T-helper 1 cell treated with Interleukin-12 subunit alpha and Interleukin-12 subunit beta and Interleukin-4 antibody, amounts not matched to agents 30 μg/mL and 1 μg/mL, for 36 hours (primary cell): ENCODE results near the gene NRG3.
"Not testable (repeated sequence)": the region's sequence is repeated elsewhere in the genome, so short reads cannot be mapped to it uniquely, and the experiment has no call there.

Source experiments
- H3K27ac Mint-ChIP-seq: one replicate; pipeline ENCODE4 v1.8.0; 2021; ENCODE audit warnings: mild to moderate bottlenecking, mixed read lengths
- H3K27me3 Mint-ChIP-seq: one replicate; pipeline ENCODE4 v1.8.0; 2021; ENCODE audit warnings: low read depth, mixed read lengths
- H3K36me3 Mint-ChIP-seq: one replicate; pipeline ENCODE4 v1.8.0; 2021; ENCODE audit warnings: low read depth, mixed read lengths
- H3K4me1 Mint-ChIP-seq: one replicate; pipeline ENCODE4 v1.8.0; 2021; ENCODE audit warnings: low read depth, mixed read lengths
- H3K4me3 Mint-ChIP-seq: one replicate; pipeline ENCODE4 v1.8.0; 2021; ENCODE audit warnings: mild to moderate bottlenecking, moderate library complexity, mixed read lengths
- H3K9me3 Mint-ChIP-seq: one replicate; pipeline ENCODE4 v1.8.0; 2021; ENCODE audit warnings: mixed read lengths

The NRG3 gene

GRCh38 chr10:82981137-82981723, 1106.2 kb downstream of the NRG3 start:
- Mint-ChIP-seq H3K36me3 (no peaks in the 10 kb centered on the region), H3K9me3 (peaks cover 2% of the 10 kb centered on the region), H3K27ac (no peak overlapping the region), H3K4me3 (no peak overlapping the region), H3K27me3 (no peaks in the 10 kb centered on the region), H3K4me1 (no peaks in the 10 kb centered on the region)

DNA sequence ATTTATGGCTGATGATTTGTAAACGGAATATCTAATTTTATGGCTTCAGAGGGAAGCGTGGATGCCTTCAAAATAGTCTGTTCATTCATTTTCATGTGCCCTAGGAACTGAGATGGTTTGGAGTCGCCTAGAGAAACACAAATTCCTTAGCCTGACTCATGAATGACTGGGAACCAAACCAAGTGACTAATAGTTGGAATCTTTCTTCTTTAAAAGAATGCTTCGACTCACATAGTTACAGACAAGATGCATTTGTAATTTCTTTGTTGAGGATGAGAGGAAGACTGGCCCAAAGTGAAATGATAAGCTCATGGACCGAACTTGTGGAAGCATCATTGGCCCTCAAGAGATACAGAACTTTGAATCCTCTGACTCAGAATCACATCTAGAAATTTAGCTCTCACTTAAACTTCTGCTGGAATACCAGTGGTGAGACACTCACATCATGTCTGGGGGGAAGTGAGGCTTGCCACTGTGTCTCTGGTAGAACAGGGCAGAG, 1107.2 kb downstream of the NRG3 start:
- no peaks in the 10 kb centered on the region for H3K36me3 Mint-ChIP-seq
- peaks cover 5% of the 10 kb centered on the region for H3K9me3 Mint-ChIP-seq
- no peak overlapping the region for H3K27ac Mint-ChIP-seq
- H3K27me3 Mint-ChIP-seq = no peaks in the 10 kb centered on the region
- no peak overlapping the region for H3K4me3 Mint-ChIP-seq
- H3K4me1 Mint-ChIP-seq = no peaks in the 10 kb centered on the region

GRCh38 chr10:82986216-82986615, 1111.2 kb downstream of the NRG3 start:
- H3K27me3 Mint-ChIP-seq = no peaks in the 10 kb centered on the region
- H3K4me1 Mint-ChIP-seq = no peaks in the 10 kb centered on the region
- peaks cover 5% of the 10 kb centered on the region for H3K9me3 Mint-ChIP-seq
- H3K4me3 Mint-ChIP-seq = no peak overlapping the region
- no peak overlapping the region for H3K27ac Mint-ChIP-seq
- H3K36me3 Mint-ChIP-seq = no peaks in the 10 kb centered on the region

GRCh38 chr10:83006479-83006878, 1131.5 kb downstream of the NRG3 start:
- H3K9me3 Mint-ChIP-seq = peaks cover 12% of the 10 kb centered on the region
- H3K27me3 Mint-ChIP-seq, H3K4me3 Mint-ChIP-seq, H3K4me1 Mint-ChIP-seq, H3K27ac Mint-ChIP-seq, H3K36me3 Mint-ChIP-seq: not testable (repeated sequence)

DNA sequence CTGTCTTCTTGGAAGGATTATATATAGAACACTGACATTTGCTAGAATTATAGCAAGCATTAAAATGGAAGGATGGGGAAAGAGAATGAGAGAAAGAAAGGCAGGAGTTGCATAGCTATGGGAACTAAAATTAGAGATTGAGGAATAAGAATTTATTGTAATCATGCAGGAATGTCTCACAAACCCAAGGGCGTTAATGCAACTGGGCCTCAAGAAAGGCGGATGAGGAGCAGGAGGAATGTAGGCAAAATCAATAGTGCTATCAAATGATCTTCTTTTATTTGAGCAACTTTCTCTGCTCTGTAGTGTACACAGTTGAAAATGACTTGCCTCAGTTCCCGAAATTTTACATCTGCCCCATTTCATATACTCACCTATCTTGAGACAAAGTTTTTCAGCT, 1132.5 kb downstream of the NRG3 start:
- Mint-ChIP-seq H3K4me1 (no peaks in the 10 kb centered on the region), H3K9me3 (peaks cover 12% of the 10 kb centered on the region), H3K27me3 (no peaks in the 10 kb centered on the region), H3K27ac (no peak overlapping the region), H3K36me3 (no peaks in the 10 kb centered on the region), H3K4me3 (no peak overlapping the region)

DNA sequence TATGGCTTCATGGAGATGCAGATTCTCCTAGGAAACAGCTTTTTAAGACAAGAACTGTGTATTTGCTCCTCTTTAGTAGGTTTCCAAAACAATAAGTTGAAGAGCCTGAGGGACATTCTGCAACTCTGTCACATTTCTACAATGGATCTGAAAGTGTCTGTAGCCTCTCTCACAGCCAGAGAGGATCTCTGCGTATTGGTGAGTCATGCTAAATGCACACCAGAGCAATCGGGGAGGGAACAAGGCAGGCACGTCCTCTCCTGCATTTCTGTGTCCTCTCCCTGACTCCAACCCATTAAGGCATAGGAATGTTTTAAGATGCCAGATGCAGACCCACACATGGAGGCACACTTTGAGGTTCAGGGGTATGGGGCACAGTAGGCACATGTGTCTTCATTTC, 1137.9 kb downstream of the NRG3 start:
- no peaks in the 10 kb centered on the region for H3K9me3 Mint-ChIP-seq
- no peaks in the 10 kb centered on the region for H3K36me3 Mint-ChIP-seq
- no peaks in the 10 kb centered on the region for H3K27me3 Mint-ChIP-seq
- H3K27ac Mint-ChIP-seq = no peak overlapping the region
- H3K4me3 Mint-ChIP-seq = no peak overlapping the region
- no peaks in the 10 kb centered on the region for H3K4me1 Mint-ChIP-seq

DNA sequence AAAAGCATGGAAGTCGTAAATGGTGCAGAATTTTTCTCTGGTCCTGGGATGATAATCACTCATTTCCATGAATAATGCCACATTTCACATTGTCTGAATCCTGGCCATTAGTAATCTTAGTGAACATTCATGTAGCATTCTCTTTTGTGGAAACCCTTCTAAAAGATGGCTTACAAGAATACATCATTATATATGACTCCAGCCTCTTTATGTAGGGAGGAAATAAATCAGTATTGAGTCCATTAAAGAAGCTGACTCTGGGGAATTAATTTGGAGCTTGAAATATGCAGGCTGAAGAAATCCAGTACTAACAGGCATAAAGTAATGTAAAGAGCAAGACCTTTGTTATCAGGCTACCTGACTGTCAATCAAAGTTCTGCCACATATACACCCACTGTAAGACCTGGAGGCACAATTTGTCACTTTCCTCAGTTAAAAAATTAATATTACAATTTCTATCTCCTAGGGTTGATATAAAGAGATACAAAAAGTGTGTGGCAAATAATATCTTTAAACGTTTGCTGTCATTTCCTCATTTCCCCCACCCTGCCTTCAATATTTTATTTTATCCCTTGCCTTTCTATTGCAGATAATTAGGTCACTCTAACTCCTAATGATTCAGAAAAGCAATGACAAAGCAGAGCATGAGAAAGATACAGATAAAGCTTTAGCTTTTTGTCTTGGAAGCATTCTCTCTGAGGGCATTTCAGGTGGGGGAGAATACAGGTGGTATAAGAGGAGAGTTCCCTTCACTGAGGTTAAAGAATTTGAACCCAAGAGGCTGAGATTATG, 1142.3 kb downstream of the NRG3 start:
- Mint-ChIP-seq H3K9me3 (peaks cover 8% of the 10 kb centered on the region), H3K27me3 (no peaks in the 10 kb centered on the region), H3K4me1 (no peaks in the 10 kb centered on the region), H3K27ac (no peak overlapping the region), H3K4me3 (no peak overlapping the region), H3K36me3 (no peaks in the 10 kb centered on the region)

- Mint-ChIP-seq H3K4me1 (no peaks in the 10 kb centered on the region), H3K27ac (no peak overlapping the region), H3K4me3 (no peak overlapping the region), H3K27me3 (no peaks in the 10 kb centered on the region), H3K9me3 (peaks cover 24% of the 10 kb centered on the region), H3K36me3 (no peaks in the 10 kb centered on the region)
These were observed 1148.7 kb downstream of the NRG3 start for GRCh38 chr10:83023662-83024061.
